ENCODE measurements around the gene CREB3L2. TPM values are rescaled to one million over a fixed set of nuclear protein-coding genes. Genes with fewer than 3 reads are reported as not detected.
A peak's percentile ranks its signal among the peaks of the same experiment; 100 is the strongest.

Gene CREB3L2
- total and polyA plus RNA-seq, 2 of the 4 experiments (the other 2 are of a cell fraction): 42.3 to 57.9 TPM

DNA sequence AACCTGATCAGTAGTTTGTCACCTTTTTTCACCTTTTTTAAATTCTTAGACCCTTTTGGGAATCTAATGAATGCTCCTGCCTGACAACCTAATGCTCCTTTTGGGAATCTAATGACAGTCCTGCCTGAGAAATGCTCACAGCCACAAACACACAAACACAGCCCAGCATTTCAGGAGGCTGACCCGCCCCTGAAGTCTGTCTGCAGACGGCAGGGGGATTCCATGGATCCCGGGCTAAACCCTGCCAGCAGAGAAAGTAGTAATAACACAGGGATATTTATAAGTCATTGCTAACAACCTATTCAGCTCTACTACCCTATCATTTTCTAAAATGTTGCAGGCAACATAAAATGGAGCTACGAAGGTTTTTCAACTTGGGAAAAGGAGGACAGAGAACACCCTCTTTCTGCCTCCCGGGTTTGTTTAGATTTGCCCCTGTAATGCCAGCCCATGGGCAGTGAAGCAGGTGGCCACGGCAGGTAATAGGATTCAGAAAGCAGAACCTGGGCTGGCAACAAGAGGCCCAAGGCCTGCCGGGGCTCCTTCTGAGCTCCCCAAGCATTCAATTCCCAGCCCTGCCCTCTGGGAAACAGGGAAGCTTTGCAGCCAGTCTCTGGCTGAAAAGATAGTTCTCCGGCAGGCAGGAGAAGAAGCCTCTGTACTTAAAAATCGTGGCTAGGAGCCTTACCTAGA is 65.2 kb downstream of the CREB3L2 start:
- H3K4me2 ChIP-seq (ENCODE audit: low read depth, low read length): peak overlapping the region; percentile 15; the same call in 1 of the 2 replicates
- intact Hi-C loops (cut with micrococcal nuclease) (no loop called here), in situ Hi-C loops (cut with MboI; ENCODE audit: low sequenced_read_pairs) (no loop called here), dilution Hi-C loops (cut with HindIII; ENCODE audit: low sequenced_read_pairs, unreplicated experiment) (no loop called here)
- no peaks in the 10 kb centered on the region for H3K27me3 ChIP-seq (ENCODE audit: control insufficient read depth, insufficient read depth, low read length)
- no peak overlapping the region for H3K4me3 ChIP-seq (ENCODE audit: insufficient read depth, low read depth, low read length)
- no TSS peak for BruUV-seq (replicated peaks)
- peak overlapping the region; percentile 22 for H2BK5ac ChIP-seq (ENCODE audit: low read depth, low read length, poor library complexity, severe bottlenecking)
- 0 out of 3 replicates have a peak overlapping the region, but pooled peaks have one; percentile 47 for H2BK15ac ChIP-seq (ENCODE audit: low read depth, low read length)
- H4K20me1 ChIP-seq (ENCODE audit: insufficient read depth, low read length): peaks cover 68% of the 10 kb centered on the region
- no peak overlapping the region for H2AK9ac ChIP-seq (replicated peaks; ENCODE audit: low read depth, low read length, poor library complexity)
- WGBS, 2 experiments (ENCODE audit: extremely low coverage in 2 of 2, insufficient read length in 1 of 2): 93% methylated on average over 3 of the region's 9 CpGs; no CpG with 5 or more reads in 1 of the 2 experiments
- ChIA-PET CTCF (interaction anchor here (0.7 to 1.2 kb wide), 2 partner anchors 66 to 813 kb away, joined by 4 to 6 read pairs; partner anchors contain the start of gene CREB3L2), POLR2A (ENCODE audit: unreplicated experiment) (no interaction called here)
- peaks cover 43% of the 10 kb centered on the region for H3K4me1 ChIP-seq (ENCODE audit: control insufficient read depth, insufficient read depth, low read length)
- H3K9me1 ChIP-seq (ENCODE audit: insufficient read depth, low read length): peaks cover 41% of the 10 kb centered on the region
- peaks cover 5% of the 10 kb centered on the region for H3K36me3 ChIP-seq (ENCODE audit: control insufficient read depth, insufficient read depth, low read length)
- no peak overlapping the region for H2BK120ac ChIP-seq (ENCODE audit: low read depth, low read length)
- H2BK20ac ChIP-seq (ENCODE audit: low read depth, low read length): 0 out of 2 replicates have a peak overlapping the region, but pooled peaks have one; percentile 9
- no peak overlapping the region for H2AFZ ChIP-seq (replicated peaks; ENCODE audit: low read length, poor library complexity)
- H3K56ac ChIP-seq (ENCODE audit: extremely low read depth, insufficient read depth, low read length): no peak overlapping the region
- no peak for DNase-seq
- H2AK5ac ChIP-seq (ENCODE audit: low read depth, low read length): no peak overlapping the region
- 0 out of 2 replicates have a peak overlapping the region, but pooled peaks have one; percentile 10 for H4K91ac ChIP-seq (ENCODE audit: insufficient read depth, low read depth, low read length)
- no peak; the same call in 1 of the 2 replicates for ATAC-seq (ENCODE audit: low read depth)
- H3K9ac ChIP-seq (ENCODE audit: low read depth, low read length): no peak overlapping the region
- H4K8ac ChIP-seq (ENCODE audit: low read depth in 2 of 2, low read length in 2 of 2): no peak overlapping the region; a peak in 2 of 4 replicates
- no peak overlapping the region for H3K18ac ChIP-seq (ENCODE audit: low read depth, low read length)
- no peaks in the 10 kb centered on the region for H3K9me3 ChIP-seq (ENCODE audit: control insufficient read depth, insufficient read depth, low read length)
- peaks cover 38 to 82% of the 10 kb centered on the region in 2 experiments for H3K79me1 ChIP-seq (ENCODE audit: low read depth in 1 of 2, low read length in 2 of 2)
- no peak overlapping the region for H3K27ac ChIP-seq (ENCODE audit: insufficient read depth, low read length)
- H4K5ac ChIP-seq (ENCODE audit: low read depth, low read length): no peak overlapping the region
- peak overlapping the region; percentile 10; the same call in 1 of the 2 replicates for H3K4ac ChIP-seq (ENCODE audit: low read depth, low read length)
- peak overlapping the region; percentile 31 for H3K23ac ChIP-seq (ENCODE audit: low read depth, low read length)
- H3K14ac ChIP-seq (replicated peaks; ENCODE audit: low read depth, low read length): 0 out of 2 replicates have a peak overlapping the region, but pooled peaks have one; percentile 46
- no peak for TF ChIP-seq RCOR1 (IDR thresholded peaks at IDR 0.05; ENCODE audit: insufficient replicate concordance, low read length)
- TF ChIP-seq CEBPB (IDR thresholded peaks at IDR 0.05; ENCODE audit: low read depth, low read length): no peak
- no peak for TF ChIP-seq MAZ (IDR thresholded peaks at IDR 0.05; ENCODE audit: borderline replicate concordance, low read depth, low read length)
